HUES6 (cell line): ENCODE results near the gene MAP4K3.

Experiments used
- H3K27ac ChIP-seq: 2 replicates; pipeline ENCODE4 v1.7.0; 2013; ENCODE audit warnings: low read depth, mild to moderate bottlenecking, low read length, inconsistent platforms
- H3K27me3 ChIP-seq: 2 replicates; pipeline ENCODE4 v1.6.1; 2013; ENCODE audit warnings: low read length; ENCODE audit not compliant: control insufficient read depth, insufficient read depth
- H3K36me3 ChIP-seq: 2 replicates; pipeline ENCODE4 v1.6.1; 2013; ENCODE audit warnings: low read length; ENCODE audit not compliant: control insufficient read depth, insufficient read depth
- H3K4me1 ChIP-seq: 2 replicates; pipeline ENCODE4 v1.6.1; 2013; ENCODE audit warnings: low read length; ENCODE audit not compliant: control insufficient read depth, insufficient read depth
- H3K4me3 ChIP-seq: 2 replicates; pipeline ENCODE4 v1.5.1; 2013; ENCODE audit warnings: low read depth, low read length
- H3K9ac ChIP-seq: one replicate; pipeline ENCODE4 v1.6.1; 2013; ENCODE audit warnings: mild to moderate bottlenecking, low read length
- H3K9me3 ChIP-seq: 2 replicates; pipeline ENCODE4 v1.6.1; 2013; ENCODE audit warnings: low read depth, low read length; ENCODE audit not compliant: control insufficient read depth, insufficient read depth

Gene MAP4K3

DNA sequence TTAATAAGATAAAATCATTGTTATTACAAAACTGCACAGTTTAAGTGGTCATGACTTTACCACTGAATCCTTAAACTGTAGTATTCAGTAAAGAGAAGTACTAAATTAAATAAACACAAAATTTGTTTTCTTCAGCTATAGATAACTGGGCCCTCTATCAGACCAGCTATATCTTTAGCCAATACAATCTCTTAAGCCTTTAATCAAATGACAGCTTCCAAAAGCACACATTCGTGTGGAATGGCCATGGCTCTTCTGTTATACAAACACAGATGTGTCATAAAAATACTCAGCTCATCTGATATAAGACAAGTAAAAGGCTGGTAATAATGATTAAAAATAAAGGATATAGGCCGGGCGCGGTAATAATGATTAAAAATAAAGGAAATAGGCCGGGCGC lies 135.7 kb downstream of the MAP4K3 start:
- Histone ChIP-seq H3K9ac (no peak overlapping the region), H3K4me1 (peaks cover 8% of the 10 kb centered on the region), H3K4me3 (no peak overlapping the region), H3K27me3 (no peaks in the 10 kb centered on the region), H3K27ac (no peak overlapping the region), H3K36me3 (peaks cover 3% of the 10 kb centered on the region; the same call in 1 of the 2 replicates), H3K9me3 (no peaks in the 10 kb centered on the region)

DNA sequence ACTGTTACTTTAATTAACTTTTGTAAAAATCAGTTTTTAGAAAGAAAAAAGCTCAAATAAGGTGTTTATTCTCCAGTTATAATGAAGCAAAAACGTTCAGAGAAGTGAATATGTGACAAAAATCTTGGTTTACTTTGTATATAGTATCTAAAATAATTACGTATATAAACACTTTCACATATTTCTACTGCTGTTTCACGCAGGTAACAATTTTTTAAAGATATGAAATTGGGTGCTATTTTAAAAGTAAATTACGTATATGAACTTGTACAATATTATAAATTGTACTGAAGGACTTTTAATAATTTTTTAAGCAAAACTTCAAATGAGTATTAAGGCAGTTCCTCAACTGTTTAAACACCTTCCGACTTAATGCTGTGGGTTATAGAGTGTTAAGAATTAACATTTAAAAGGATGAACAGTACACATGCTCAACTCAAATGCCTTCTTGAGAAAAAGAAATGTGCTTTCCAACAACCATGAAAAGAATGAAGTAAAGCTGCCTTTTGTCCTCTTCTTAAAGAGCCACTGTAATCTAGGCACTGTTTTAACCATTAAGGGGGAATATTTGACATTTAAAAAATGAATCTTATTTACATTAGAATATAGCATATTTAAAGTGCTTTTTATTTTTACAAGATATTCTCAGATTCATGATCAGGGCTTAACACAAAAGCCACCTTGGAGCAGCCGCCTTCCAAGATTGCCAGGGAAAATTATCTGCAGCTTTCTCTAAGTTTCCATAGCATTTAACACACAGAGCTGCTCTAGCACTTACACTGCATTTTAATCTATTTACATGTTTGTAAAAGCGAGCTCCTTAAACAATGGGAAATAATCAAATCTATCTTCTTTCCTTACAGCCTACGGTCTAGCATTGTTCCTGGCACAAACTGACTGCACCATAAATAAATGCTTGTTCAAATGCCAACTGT lies 136.8 kb downstream of the MAP4K3 start:
- 0 out of 2 replicates have a peak overlapping the region, but pooled peaks have one; percentile 8 for H3K27ac ChIP-seq
- no peaks in the 10 kb centered on the region for H3K9me3 ChIP-seq
- H3K9ac ChIP-seq = no peak overlapping the region
- no peak overlapping the region for H3K4me3 ChIP-seq
- peaks cover 3% of the 10 kb centered on the region; the same call in 1 of the 2 replicates for H3K36me3 ChIP-seq
- peaks cover 8% of the 10 kb centered on the region for H3K4me1 ChIP-seq
- no peaks in the 10 kb centered on the region for H3K27me3 ChIP-seq

DNA sequence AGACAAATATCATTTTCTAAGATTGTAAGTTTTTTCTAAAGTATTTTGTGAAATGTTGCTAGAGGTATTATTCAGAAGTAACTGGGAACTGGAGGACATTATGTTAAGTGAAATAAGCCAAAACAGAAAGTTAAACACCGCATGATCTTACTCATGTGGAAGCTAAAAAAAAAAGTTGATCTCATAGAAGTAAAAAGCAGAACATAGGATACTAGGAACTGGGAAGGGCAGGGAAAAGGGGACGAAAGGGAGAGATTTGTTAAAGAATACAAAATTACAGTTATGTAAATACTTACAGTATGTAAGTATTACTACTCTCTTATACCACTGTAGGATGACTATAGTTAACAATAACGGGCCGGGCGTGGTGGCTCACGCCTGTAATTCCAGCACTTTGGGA lies 146.7 kb downstream of the MAP4K3 start:
- Histone ChIP-seq H3K27ac (no peak overlapping the region), H3K36me3 (peaks cover 48% of the 10 kb centered on the region), H3K9me3 (no peaks in the 10 kb centered on the region), H3K9ac (no peak overlapping the region), H3K27me3 (no peaks in the 10 kb centered on the region), H3K4me3 (no peak overlapping the region), H3K4me1 (no peaks in the 10 kb centered on the region)

- peaks cover 54% of the 10 kb centered on the region for H3K36me3 ChIP-seq
- no peaks in the 10 kb centered on the region for H3K9me3 ChIP-seq
- H3K9ac ChIP-seq = no peak overlapping the region
- no peaks in the 10 kb centered on the region for H3K4me1 ChIP-seq
- no peak overlapping the region for H3K27ac ChIP-seq
- no peaks in the 10 kb centered on the region for H3K27me3 ChIP-seq
- H3K4me3 ChIP-seq = no peak overlapping the region
Measured at GRCh38 chr2:39289609-39290008, 147.5 kb downstream of the MAP4K3 start.

- Histone ChIP-seq H3K9ac (no peak overlapping the region), H3K9me3 (no peaks in the 10 kb centered on the region), H3K4me1 (peaks cover 3% of the 10 kb centered on the region; the same call in 1 of the 2 replicates), H3K27ac (no peak overlapping the region), H3K4me3 (no peak overlapping the region), H3K27me3 (no peaks in the 10 kb centered on the region), H3K36me3 (peaks cover 48% of the 10 kb centered on the region)
Measured at GRCh38 chr2:39283561-39283960, 153.5 kb downstream of the MAP4K3 start.

GRCh38 chr2:39281391-39281790 lies 155.7 kb downstream of the MAP4K3 start:
- no peak overlapping the region for H3K9ac ChIP-seq
- no peaks in the 10 kb centered on the region for H3K9me3 ChIP-seq
- peaks cover 50% of the 10 kb centered on the region for H3K36me3 ChIP-seq
- peaks cover 3% of the 10 kb centered on the region; the same call in 1 of the 2 replicates for H3K4me1 ChIP-seq
- H3K27ac ChIP-seq = no peak overlapping the region
- no peaks in the 10 kb centered on the region for H3K27me3 ChIP-seq
- H3K4me3 ChIP-seq = no peak overlapping the region

- Histone ChIP-seq H3K9ac (no peak overlapping the region), H3K27ac (no peak overlapping the region), H3K4me1 (no peaks in the 10 kb centered on the region), H3K9me3 (no peaks in the 10 kb centered on the region), H3K27me3 (no peaks in the 10 kb centered on the region), H3K4me3 (no peak overlapping the region), H3K36me3 (peaks cover 67% of the 10 kb centered on the region)
Measured at GRCh38 chr2:39275016-39275415, 162.1 kb downstream of the MAP4K3 start.

GRCh38 chr2:39269941-39270340 lies 167.1 kb downstream of the MAP4K3 start:
- no peaks in the 10 kb centered on the region for H3K9me3 ChIP-seq
- no peaks in the 10 kb centered on the region; the same call in 1 of the 2 replicates for H3K4me1 ChIP-seq
- peaks cover 34% of the 10 kb centered on the region for H3K36me3 ChIP-seq
- no peak overlapping the region for H3K27ac ChIP-seq
- no peaks in the 10 kb centered on the region for H3K27me3 ChIP-seq
- no peak overlapping the region for H3K9ac ChIP-seq
- no peak overlapping the region for H3K4me3 ChIP-seq

DNA sequence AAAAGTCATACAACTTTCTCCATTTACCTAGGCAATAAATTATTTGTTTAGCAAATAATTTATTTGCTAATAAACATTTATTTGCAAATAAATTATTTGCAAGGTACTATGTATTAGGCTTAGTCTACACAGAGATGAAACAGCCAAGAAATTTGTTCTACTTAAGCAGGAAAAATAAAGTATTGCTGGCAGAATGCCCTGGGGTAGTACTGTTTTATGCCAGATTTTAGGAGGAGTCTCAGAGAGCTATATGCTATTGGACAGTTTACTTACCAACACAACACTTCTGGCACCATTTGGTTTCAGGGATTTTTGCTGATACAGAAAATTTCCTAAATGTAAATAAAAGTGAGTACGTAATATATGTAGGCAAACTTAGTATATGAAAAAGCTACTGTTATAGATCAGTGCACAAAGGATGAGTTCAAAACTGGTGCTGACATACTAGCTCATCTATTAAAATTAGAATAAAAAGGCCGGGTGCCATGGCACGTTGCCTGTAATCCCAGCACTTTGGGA lies 170.1 kb downstream of the MAP4K3 start:
- Histone ChIP-seq H3K4me1 (no peaks in the 10 kb centered on the region; the same call in 1 of the 2 replicates), H3K9ac (no peak overlapping the region), H3K27me3 (no peaks in the 10 kb centered on the region), H3K36me3 (peaks cover 27% of the 10 kb centered on the region), H3K4me3 (no peak overlapping the region), H3K9me3 (no peaks in the 10 kb centered on the region), H3K27ac (no peak overlapping the region)

DNA sequence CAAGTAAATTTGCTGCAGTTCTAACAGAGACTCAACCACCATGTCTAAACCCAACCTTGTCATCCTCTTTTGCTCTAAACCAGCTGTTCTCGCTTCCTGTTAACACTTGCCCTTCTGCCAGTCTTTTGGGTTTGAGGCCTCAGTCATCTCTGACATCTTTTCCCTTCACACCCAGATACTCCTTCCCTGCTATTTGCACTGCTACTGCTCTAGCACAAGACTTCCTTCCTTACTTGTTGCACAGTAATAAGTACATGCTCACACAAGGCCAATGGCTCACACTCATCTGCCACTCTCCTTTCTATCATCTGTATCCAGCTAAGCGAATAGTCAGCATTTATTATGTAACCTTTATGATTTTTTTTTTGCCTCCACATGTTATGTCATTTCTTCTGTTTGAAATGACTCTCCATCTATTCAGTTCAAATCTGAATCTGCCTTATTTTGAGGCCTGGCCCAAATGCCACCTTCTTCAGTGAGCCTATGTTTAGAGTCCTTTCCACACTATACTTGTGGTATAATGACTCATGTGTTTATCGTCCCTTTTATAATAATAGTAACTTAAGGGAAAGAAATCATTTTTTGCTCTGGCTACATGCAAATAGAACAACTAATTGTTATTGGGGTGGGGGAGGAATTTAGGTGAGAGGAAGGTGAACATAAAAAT lies 170.8 kb downstream of the MAP4K3 start:
- H3K36me3 ChIP-seq = peaks cover 20% of the 10 kb centered on the region
- no peaks in the 10 kb centered on the region; the same call in 1 of the 2 replicates for H3K4me1 ChIP-seq
- H3K27ac ChIP-seq = no peak overlapping the region
- no peaks in the 10 kb centered on the region for H3K9me3 ChIP-seq
- no peak overlapping the region for H3K9ac ChIP-seq
- H3K27me3 ChIP-seq = no peaks in the 10 kb centered on the region
- no peak overlapping the region for H3K4me3 ChIP-seq

- H3K9me3 ChIP-seq = no peaks in the 10 kb centered on the region
- H3K9ac ChIP-seq = no peak overlapping the region
- H3K4me3 ChIP-seq = no peak overlapping the region
- H3K27ac ChIP-seq = no peak overlapping the region
- H3K27me3 ChIP-seq = no peaks in the 10 kb centered on the region
- H3K36me3 ChIP-seq = peaks cover 18% of the 10 kb centered on the region
- H3K4me1 ChIP-seq = no peaks in the 10 kb centered on the region; the same call in 1 of the 2 replicates
Measured at GRCh38 chr2:39265315-39265714, 171.8 kb downstream of the MAP4K3 start.
